Body of pancreas (tissue), 4 donors: ENCODE data around the gene CYP4F11.
"Not testable (repeated sequence)": the region's sequence is repeated elsewhere in the genome, so short reads cannot be mapped to it uniquely, and the experiment has no call there.

Experiments
- CTCF ChIP-seq, 7 experiments: fragments of 450-650 bp in 4 of 7; fragments of 200-600 bp in 3 of 7; sonication (generic) in 3 of 7; IDR thresholded peaks; one replicate each; pipeline ENCODE4 v1.5.1; 2016 to 2019; ENCODE audit warnings: antibody characterized with exemption in 7 of 7
- POLR2A ChIP-seq, 3 donors: fragments of 450-650 bp; IDR thresholded peaks; one replicate each; pipeline ENCODE4 v1.6.1; 2016; ENCODE audit warnings: antibody characterized with exemption in 3 of 3, mild to moderate bottlenecking in 2 of 3

- not testable (repeated sequence) for TF ChIP-seq POLR2A, CTCF (IDR thresholded peaks at IDR 0.05)
Observed at GRCh38 chr19:15899561-15899960, 34.8 kb downstream of the CYP4F11 start.
